Lower leg skin (tissue), 3 donors: ENCODE measurements around the gene PGAM5.

Experiments used
- POLR2A ChIP-seq, 2 donors: fragments of 450-650 bp; IDR thresholded peaks; one replicate each; pipeline ENCODE4 v1.6.1; 2016 to 2017; ENCODE audit warnings: antibody characterized with exemption in 2 of 2, mild to moderate bottlenecking in 1 of 2, moderate library complexity in 1 of 2
- TF ChIP-seq, protein P1 (sequence below), 3 donors: fragments of 450-650 bp; IDR thresholded peaks; one replicate each; pipeline ENCODE4 v1.5.1; 2016; ENCODE audit warnings: antibody characterized with exemption in 3 of 3, mild to moderate bottlenecking in 3 of 3, moderate library complexity in 2 of 3

GRCh38 chr12:132664206-132665148 is 46.2 kb upstream of the PGAM5 start:
- TF ChIP-seq, protein P1, sequence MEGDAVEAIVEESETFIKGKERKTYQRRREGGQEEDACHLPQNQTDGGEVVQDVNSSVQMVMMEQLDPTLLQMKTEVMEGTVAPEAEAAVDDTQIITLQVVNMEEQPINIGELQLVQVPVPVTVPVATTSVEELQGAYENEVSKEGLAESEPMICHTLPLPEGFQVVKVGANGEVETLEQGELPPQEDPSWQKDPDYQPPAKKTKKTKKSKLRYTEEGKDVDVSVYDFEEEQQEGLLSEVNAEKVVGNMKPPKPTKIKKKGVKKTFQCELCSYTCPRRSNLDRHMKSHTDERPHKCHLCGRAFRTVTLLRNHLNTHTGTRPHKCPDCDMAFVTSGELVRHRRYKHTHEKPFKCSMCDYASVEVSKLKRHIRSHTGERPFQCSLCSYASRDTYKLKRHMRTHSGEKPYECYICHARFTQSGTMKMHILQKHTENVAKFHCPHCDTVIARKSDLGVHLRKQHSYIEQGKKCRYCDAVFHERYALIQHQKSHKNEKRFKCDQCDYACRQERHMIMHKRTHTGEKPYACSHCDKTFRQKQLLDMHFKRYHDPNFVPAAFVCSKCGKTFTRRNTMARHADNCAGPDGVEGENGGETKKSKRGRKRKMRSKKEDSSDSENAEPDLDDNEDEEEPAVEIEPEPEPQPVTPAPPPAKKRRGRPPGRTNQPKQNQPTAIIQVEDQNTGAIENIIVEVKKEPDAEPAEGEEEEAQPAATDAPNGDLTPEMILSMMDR (IDR thresholded peaks at IDR 0.05): no peak
- TF ChIP-seq POLR2A (IDR thresholded peaks at IDR 0.05): no peak
